GM10847 (cell line): ENCODE results near the gene SPATA12.

Experiments
- POLR2A ChIP-seq: IDR thresholded peaks from 2 replicates; pipeline ENCODE4 v1.6.1; 2011; ENCODE audit not compliant: insufficient read length; ENCODE audit errors: extremely low read depth

The SPATA12 gene

GRCh38 chr3:57041674-57042073 is 18.8 kb upstream of the SPATA12 start:
- TF ChIP-seq POLR2A: no peak

DNA sequence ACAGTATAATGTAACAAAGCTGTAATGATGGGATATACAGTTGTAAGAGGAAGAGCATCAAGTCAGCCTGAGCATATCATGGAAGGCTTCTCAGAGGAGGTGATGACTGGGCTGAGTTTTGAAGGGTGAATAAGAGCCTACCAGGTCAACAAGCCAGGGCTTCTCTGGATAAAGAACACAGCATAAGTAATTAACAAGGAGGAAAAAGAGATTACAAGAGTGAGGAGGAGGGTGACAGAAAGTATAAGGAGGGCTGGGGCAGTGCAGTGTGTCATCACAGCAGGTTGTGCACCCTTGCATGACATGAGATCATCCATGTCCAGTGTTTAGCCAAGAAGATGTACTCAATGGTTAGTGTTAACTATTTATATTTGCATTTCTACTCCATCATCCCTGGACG is 16.9 kb upstream of the SPATA12 start:
- no peak for TF ChIP-seq POLR2A

DNA sequence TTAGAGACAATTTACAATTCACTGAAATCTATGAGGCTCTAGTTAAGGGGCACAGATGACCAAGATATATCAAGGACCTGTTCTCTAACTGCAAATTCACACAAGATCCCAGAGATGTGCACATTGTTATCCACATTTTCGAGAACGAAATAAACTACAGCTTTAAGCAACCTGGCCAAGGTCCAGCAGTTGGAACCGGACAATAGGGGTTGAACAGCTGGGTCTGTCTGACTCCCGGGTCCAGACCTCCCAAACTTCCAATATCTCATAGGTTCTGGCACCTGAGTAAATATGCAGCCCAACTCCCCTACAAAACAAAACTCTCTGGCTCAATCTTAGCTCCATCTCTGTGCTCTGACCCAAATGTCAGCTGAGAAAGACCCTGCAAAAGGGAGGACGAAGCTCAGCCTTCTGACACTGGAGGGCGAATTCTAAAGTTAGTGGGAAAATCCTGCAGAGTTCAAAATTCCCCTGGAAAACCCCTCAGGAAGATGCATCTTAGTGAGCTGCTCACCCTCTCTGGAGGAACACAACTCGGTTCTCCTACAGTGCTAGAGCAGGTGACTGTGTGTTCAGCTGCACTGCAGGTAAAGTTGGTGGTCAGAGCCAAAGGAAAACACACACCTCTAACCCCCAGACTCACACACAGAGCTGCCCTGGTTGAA is 14.2 kb upstream of the SPATA12 start:
- TF ChIP-seq POLR2A: no peak

GRCh38 chr3:57048052-57048671 is 12.3 kb upstream of the SPATA12 start:
- no peak for TF ChIP-seq POLR2A

GRCh38 chr3:57048728-57049127 is 11.7 kb upstream of the SPATA12 start:
- TF ChIP-seq POLR2A: no peak

DNA sequence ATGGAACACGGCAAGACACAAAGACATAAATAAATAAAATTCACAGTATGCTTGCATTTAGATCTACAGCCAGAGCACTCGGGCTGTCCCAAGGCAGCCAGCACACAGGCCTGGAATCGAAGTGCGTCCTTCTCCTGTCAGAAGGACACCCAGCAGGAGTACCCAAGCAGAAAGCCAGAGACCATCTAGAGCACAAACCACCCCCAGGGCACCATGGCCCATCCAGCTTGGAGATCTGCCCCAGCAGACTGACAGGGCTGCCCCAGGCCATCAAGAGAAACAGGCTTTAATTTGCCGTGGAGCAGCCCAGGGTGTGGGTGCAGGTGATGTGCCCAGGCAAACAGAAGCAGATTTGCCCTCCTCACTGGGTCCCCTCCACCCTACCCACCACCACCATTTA is 7.8 kb upstream of the SPATA12 start:
- no peak for TF ChIP-seq POLR2A

GRCh38 chr3:57053122-57053521 is 7.3 kb upstream of the SPATA12 start:
- no peak for TF ChIP-seq POLR2A

DNA sequence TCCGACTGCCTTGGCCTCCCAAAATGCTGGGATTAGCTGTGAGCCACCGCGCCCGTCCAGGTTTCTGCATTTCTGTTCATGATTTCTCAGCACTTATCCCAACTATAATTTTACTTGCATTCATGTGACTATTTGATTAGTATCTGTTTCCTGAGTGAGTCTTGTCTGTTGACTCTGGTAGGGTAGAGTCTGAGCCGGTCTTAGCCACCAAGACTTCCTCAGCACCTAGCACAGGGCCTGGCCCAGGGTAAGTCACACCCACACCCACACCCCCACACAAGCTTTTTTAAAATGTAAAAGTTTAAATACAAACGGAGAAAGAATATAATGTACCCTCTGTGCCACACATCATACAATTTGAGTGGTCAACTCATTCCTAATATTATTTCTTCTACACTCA is 3.1 kb upstream of the SPATA12 start:
- no peak for TF ChIP-seq POLR2A

- no peak for TF ChIP-seq POLR2A
Observed at GRCh38 chr3:57059411-57059810, 1.1 kb upstream of the SPATA12 start.

DNA sequence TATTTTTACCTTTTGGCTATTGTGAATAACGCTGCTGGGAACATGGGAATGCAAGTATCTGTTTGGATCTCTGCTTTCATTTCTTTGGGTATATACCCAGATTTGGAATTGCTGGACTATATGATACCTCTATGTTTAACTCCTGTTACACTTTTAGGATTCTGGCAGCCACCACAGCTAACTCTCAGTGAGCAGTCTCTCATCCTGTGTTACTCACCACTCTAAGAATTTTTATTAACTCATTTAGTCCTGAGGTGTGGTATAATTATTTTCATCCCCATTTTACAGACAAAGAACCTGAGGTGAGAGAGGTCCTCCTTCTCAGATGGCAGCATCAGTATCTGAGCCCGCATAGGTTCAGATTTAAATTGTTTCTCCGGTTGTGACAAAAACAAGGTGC is 1.1 kb downstream of the SPATA12 start:
- no peak for TF ChIP-seq POLR2A

- TF ChIP-seq POLR2A: no peak
Observed at GRCh38 chr3:57062101-57062631, 1.7 kb downstream of the SPATA12 start.

GRCh38 chr3:57063032-57063431 is 2.6 kb downstream of the SPATA12 start:
- TF ChIP-seq POLR2A: no peak

GRCh38 chr3:57064001-57064400 is 3.5 kb downstream of the SPATA12 start:
- no peak for TF ChIP-seq POLR2A

GRCh38 chr3:57064572-57064971 is 4.1 kb downstream of the SPATA12 start:
- no peak for TF ChIP-seq POLR2A

DNA sequence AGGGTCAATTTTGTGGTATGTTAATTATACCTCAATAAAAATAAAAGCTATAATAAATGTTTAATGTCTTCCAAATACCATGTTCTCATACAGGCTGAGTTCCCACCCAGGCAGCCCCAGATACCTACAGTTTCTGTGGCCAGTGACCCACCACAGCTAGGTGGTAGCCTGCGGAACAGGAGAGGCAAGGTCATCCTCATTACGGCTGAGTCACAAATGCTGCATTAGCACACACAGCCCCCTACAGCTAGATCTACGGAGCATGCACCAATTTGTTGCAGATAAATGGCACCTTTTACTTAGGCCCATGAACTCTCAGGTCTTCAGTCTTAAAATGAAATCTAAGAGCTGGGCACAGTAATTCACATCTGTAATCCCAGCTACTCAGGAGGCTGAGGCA is 5.1 kb downstream of the SPATA12 start:
- no peak for TF ChIP-seq POLR2A

DNA sequence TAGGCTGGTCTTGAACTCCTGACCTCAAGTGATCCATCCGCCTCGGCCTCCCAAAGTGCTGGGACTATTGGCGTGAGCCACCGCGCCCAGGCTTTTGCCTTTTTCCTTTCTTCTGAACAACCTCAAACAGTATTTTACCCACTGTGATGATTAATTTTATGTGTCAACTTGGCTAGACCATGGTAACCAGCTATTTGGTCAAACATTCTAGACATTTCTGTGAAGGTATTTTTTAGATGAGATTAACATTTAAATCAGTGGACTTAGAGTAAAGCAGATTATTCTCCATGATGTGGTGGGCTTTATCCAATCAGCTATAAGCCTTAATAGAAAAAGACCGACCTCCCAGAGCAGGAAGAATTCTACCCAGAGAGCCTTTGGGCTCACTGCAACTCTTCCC is 6.0 kb downstream of the SPATA12 start:
- TF ChIP-seq POLR2A: no peak
